ENCODE measurements around the gene KCNK10.

Gene KCNK10

DNA sequence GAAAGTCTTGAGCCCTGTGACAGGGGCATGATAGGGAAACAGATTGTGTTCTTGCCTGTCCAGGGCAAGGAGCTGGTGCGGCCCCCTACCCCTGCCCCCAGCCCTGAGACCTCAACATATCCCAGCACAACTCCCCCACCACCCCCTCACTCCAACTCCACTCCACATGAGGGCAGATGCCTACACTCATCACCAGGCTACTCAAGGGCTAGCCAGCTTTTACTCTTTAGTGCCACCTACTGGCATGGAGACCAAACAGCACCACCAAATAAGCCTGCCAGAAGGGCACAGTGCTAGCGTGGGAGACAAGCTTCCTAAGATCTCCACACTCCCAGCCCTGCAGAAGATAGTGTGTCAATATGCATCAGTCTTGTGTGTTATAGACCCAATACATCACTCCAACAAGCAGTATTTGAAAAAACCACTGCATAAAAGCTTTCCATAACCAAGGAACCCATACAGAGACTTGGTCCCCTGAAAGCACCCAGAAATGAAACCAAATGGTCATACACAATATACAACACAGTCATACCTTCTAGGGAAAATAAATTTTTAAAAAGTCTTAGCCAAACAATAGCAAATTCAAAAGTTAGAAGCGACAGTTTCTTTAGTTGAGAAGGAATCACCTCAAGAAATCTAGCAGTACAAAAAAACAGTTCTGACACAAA lies 154.4 kb downstream of the KCNK10 start:
- DNase-seq: no peak

DNA sequence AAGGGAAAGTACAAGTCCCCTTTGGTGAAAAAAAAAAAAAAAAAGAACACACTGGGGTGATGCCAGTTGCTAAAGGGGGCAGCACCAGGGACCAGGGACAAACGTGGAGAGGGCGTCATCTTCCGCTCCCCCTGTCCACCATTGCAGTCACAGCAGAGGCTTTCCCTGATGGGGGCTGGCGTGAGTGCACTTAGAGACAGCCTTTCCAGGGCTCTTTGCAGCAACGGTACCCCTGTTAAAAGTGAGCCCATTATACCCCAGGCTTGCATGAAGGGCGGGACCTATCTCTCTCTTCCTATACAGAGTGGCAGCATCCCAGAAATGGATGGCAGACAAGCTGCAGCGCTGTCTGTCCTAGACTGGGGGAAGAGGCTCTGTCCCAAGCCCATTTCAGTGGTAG lies 155.0 kb downstream of the KCNK10 start:
- DNase-seq: no peak

DNA sequence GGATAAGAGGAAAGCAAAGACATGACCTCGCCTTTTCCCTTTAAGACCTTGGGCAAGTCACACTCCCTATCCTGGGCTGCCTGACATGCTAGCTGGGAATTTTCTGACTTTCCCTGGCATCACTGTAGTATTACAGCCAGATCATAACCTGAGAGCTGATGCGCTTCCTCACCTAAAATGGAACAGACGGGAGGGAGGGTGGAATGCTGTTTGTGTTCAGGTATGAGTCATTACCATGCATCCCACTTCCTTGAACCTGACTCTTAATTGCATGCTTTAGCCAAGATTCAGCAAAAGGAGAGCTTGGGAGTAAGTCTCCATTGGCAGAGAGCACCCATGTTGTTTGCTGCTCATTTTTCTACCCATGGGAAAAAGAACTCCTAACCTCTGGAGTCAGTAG lies 156.5 kb downstream of the KCNK10 start:
- DNase-seq: no peak

DNA sequence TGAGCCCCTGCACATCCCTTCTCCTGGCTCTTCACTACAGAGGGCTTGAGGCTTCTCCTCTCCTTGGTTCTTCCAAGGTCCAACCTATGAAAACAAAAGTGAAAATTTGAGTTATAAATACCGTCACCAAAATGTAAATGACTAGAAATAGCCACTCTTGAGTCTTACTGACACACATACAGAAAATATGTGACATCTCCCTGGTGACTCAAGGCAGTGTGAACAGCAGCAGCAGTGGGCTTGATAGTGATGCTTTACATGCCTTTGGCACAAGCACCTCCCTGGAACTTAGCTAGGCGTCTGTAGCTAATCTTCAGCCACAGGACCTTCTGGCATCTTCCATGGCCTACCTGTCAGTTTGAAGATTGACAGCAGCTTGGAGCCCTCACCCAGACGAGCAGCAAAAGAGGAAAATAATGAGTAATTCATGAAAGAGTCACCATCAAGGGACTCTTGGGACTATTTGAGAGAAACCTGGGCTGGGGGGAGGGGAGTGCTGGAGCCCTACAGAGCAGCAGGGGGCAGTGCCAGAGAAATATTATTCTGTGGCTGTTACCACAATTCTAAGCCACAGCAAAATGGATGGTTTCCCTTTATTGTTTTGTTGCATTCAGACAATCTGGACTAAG lies 158.0 kb downstream of the KCNK10 start:
- DNase-seq: no peak

DNA sequence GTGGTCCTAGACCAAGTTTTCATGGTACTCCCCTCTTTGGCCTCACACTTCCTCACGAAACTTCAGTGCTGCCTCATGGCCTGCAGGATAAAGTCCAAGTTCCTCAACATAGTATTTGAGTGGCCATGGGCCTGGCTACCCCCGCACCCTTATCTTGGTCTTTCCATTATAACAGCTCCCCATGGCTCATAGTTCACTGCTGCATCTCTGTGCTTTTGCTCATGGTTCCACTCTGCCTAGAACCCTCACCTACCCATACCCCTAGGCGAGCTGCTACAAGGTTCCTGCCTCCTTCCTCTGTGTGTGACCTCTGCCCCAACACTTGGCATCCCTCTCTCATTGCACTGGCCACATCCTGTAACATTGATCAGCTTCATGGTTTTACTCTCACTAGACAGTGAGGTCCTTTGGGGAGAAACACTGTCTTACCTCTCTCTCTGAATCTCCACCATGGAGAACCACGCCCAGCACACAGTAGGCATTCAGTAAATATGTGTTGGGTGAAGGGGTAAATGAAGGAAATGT lies 159.3 kb downstream of the KCNK10 start:
- DNase-seq: no peak

DNA sequence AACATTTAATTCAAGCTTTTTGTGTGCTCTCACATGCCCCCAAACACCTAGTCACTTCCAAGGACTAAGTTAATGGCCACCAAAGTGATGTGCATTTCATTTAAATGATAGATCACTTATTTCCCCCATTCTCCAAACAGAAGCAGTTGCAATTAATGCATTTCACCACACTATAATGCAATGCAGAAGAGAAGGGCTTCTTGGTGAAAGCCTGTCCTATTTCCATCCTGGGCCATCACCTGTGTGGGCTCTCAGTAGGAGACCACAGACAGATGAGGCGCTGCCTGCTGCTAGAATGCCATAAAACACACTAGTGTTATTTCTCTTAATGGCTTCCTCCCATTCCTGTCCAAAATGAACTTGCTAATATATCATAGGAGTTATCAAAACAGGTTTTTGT lies 166.9 kb downstream of the KCNK10 start:
- no peak for DNase-seq

DNA sequence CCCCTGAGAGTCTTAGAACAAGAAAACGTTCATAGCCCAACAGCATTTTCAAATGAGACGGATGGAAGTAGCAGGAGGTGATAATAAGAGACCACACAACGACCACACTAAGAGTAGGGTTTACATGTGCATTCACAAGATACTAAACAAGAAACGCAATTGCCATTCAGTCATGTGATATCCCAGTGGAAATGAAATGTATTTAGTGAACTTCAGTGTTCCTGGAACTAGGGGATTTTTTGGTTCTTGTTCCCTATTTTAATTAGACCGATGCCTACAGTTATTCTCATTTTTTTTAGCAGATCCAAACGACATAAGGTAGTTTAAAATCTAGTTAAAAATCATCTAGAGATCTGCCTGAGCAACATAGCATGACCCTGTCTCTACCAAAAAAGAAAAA lies 168.1 kb downstream of the KCNK10 start:
- DNase-seq: no peak

DNA sequence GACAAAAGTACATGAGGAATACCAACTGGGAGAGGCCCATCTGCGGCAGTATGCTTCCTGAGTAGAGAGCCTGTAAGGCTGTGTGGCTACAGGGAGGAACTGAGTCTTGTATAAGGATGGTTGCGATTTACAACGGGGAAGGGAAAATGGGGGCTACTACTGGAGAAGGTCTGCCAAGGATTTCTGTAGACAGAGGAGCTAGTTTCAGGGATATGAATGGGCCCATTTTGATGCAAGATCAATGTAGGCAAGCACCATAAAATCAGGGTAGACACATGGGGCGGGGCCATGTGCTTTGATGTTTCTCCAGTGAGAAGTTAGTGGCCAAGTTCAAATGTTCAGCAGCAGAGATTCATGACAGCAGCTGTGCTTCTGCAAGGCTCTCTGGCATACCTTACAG lies 168.7 kb downstream of the KCNK10 start:
- DNase-seq: no peak

DNA sequence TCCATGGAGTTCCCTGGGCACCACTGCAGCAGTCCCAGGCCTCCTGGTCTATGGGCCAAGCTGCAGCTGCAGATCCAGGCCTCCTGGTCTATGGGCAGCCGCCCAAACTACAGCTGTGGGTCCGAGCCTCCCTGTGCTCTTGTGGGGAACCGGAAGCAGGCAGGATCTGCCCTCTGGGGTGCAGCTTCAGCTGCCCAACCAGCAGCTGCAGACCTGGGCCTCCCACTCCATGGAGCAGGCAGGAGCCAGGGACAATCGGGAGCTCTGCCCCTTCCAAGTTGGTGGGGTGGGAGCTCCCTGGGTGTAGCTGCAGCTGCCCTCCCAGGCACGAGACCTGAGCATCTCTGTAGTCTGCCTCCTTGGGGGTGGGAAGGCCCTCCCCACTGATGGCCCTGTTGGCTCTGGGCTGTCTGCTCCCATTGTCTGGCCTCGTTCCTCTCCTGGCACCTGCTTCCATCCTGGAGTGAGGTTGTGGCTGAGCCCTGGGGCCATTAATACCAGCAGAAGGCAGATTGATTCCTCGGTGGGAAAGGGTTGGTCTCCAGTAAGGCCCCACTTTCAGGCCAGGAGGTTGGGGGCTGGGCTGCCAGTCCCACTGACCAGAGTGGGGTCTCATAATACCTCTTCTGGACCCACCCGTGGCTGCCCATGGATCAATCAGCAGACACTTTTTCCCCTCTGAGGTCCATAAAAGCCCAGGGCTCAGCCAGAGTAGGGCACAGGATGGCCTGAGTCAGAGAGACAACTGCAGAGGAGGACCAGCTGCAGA lies 176.0 kb downstream of the KCNK10 start:
- DNase-seq: no peak

DNA sequence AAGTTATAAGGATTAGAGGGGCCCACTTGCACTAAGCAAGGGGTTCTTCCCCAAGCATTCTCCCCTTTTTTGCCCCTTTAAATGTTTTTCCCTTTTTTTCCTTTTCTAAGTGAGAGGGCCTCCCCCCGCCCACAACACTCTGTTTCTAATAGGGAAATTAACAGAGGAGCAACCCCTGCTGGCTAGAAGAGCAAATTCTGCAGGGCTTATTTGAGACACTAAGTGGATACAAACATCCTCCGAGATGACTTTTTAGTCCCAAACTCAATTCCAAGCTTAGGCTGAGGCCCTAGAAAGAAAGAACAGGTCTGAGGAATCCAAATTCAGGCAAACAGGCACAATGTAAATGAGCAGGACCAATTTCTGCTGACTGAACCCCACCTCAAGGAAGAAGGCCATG lies 179.3 kb downstream of the KCNK10 start:
- no peak for DNase-seq

DNA sequence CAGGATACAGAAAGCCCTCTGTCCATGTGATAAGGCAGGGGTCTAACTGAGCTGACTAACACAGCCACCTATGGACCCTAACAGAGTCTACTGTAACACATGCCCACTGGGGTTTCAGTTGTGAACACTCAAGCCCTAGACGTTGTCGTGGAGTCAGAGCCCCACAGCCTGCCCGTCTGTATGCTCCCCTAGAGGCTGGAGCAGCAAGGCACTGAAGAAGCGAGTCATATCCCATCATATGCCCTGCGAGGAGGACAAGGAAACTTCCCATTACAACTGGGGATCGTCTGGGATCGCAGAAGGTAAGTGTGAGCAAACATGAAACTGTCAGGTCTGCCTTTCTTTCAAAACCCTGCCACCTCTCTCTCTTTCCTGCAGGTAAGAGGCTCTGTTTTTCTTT lies 180.1 kb downstream of the KCNK10 start:
- no peak for DNase-seq

DNA sequence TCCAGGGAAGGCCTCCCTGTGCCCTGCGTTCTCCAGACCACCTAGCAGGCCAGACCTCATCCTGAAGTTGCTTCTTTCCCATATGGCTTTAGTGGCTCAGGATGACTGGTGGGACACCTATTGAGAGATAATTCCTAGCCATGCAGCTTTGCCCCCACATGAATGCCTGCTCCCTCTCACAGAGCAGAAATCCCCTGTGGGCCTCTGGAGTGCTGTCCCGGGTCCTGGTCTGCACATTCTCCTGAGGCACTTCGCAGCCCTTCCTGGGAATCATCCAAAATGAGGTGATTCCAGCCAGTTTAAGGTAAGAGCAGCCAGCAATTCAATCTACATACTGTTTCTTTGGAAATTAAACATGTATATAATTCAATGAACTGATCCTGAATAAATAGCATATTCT lies 182.2 kb downstream of the KCNK10 start:
- no peak for DNase-seq

DNA sequence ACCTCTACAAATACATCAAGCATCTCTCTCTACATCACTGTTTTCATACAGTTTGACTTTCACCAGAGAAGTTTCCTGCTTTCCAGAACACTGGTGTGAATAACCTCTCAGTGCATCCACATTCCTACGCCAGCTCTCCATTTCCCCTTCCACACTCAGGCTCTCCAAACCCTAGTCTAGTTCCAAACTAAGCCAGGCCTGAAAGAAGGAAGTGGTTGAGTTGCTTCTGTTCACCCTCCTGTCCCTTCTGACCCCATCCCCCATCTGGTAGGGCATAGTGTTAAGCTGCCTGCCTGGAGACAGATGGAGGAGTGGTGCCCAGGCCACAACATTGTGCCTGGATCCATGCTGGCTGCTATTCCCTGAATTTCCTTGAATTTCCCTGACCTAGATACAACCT lies 185.7 kb downstream of the KCNK10 start:
- no peak for DNase-seq
